H1 (cell line): ENCODE data around the gene CCDC80. TPM values are rescaled to one million over a fixed set of nuclear protein-coding genes. Genes with fewer than 3 reads are reported as not detected.

Experiments used
- CTCF ChIA-PET: fragments of 300-600 bp; sonication (Branson Sonifier 250); formaldehyde crosslinking; loops from one replicate; lab custom pipeline; 2021; ENCODE audit not compliant: partially characterized antibody; lab: Charles Lee
- POLR2A ChIA-PET: fragments of 300-600 bp; sonication (Branson Sonifier 250); formaldehyde crosslinking; loops from one replicate; lab custom pipeline; 2021; ENCODE audit warnings: inconsistent platforms; ENCODE audit not compliant: partially characterized antibody; lab: Charles Lee
- DNase-seq, 2 experiments: peaks; one replicate each; pipeline versions ENCODE4 v3.0.0 to v3.0.0-alpha.2; 2010 to 2022; ENCODE audit warnings: low spot score in 2 of 2, low read depth in 1 of 2, mixed read lengths in 1 of 2
- FAIRE-seq: peaks from 2 replicates; lab custom pipeline; 2011; peaks lifted over from hg19 to GRCh38; lab: Jason Lieb, UNC
- H2AFZ ChIP-seq: 2 replicates; pipeline ENCODE4 v1.8.1; 2012; ENCODE audit warnings: low read length, inconsistent platforms
- H2AK5ac ChIP-seq: 2 replicates; pipeline ENCODE4 v1.6.1; 2013; ENCODE audit warnings: low read depth, low read length
- H2BK120ac ChIP-seq: replicated peaks from 2 replicates; pipeline ENCODE3; 2013; ENCODE audit warnings: low read depth, low read length, inconsistent platforms
- H2BK12ac ChIP-seq: 2 replicates; pipeline ENCODE4 v1.6.1; 2013; ENCODE audit warnings: low read depth, low read length
- H2BK15ac ChIP-seq: 2 replicates; pipeline ENCODE4 v1.6.1; 2013; ENCODE audit warnings: low read length
- H2BK20ac ChIP-seq: 2 replicates; pipeline ENCODE4 v1.6.1; 2013; ENCODE audit warnings: low read length
- H2BK5ac ChIP-seq: 2 replicates; pipeline ENCODE4 v1.6.1; 2013; ENCODE audit warnings: low read depth, low read length
- H3K14ac ChIP-seq: 2 replicates; pipeline ENCODE4 v1.6.1; 2013; ENCODE audit warnings: inconsistent platforms; ENCODE audit not compliant: insufficient read length
- H3K18ac ChIP-seq: 2 replicates; pipeline ENCODE4 v1.6.1; 2013; ENCODE audit warnings: low read length; ENCODE audit errors: extremely low read depth
- H3K23ac ChIP-seq: 2 replicates; pipeline ENCODE4 v1.6.1; 2013; ENCODE audit warnings: inconsistent platforms; ENCODE audit not compliant: insufficient read length
- H3K23me2 ChIP-seq: 2 replicates; pipeline ENCODE4 v1.6.1; 2013; ENCODE audit warnings: low read depth, low read length
- H3K27ac ChIP-seq: 2 replicates; pipeline ENCODE4 v1.6.1; 2011; ENCODE audit warnings: low read depth, low read length, inconsistent platforms
- H3K27me3 ChIP-seq, 4 experiments: replicated peaks in 1 of 4; 1 replicate in 1 of 4; 2 replicates in 3 of 4; pipeline versions ENCODE4 v1.6.1 to v1.8.1; 2011 to 2013; ENCODE audit warnings: low read length in 3 of 4, mild to moderate bottlenecking in 3 of 4, inconsistent platforms in 2 of 4, mixed read lengths in 2 of 4, moderate library complexity in 1 of 4; ENCODE audit not compliant: control insufficient read depth in 3 of 4, insufficient read depth in 3 of 4; ENCODE audit errors: extremely low read depth in 1 of 4
- H3K36me3 ChIP-seq, 4 experiments: 2 replicates each; pipeline versions ENCODE4 v1.6.1 to v1.8.1; 2011 to 2013; ENCODE audit warnings: mild to moderate bottlenecking in 4 of 4, low read length in 3 of 4, moderate library complexity in 2 of 4, control low read depth in 1 of 4, inconsistent platforms in 1 of 4; ENCODE audit not compliant: insufficient read depth in 4 of 4, control insufficient read depth in 2 of 4
- H3K4ac ChIP-seq: replicated peaks from 2 replicates; pipeline ENCODE3; 2013; ENCODE audit warnings: low read length, low read depth, mixed read lengths, inconsistent platforms; ENCODE audit not compliant: insufficient read length
- H3K4me1 ChIP-seq, 4 experiments: replicated peaks in 1 of 4; 1 replicate in 1 of 4; 2 replicates in 3 of 4; pipeline versions ENCODE4 v1.6.1 to v1.8.1; 2011 to 2013; ENCODE audit warnings: low read length in 3 of 4, inconsistent platforms in 2 of 4, mixed read lengths in 1 of 4; ENCODE audit not compliant: insufficient read depth in 4 of 4, control insufficient read depth in 3 of 4
- H3K4me2 ChIP-seq, 2 experiments: 2 replicates each; pipeline versions ENCODE4 v1.6.1 to v1.8.1; 2011 to 2013; ENCODE audit warnings: low read depth in 2 of 2, low read length in 2 of 2, control low read depth in 1 of 2, inconsistent platforms in 1 of 2, mild to moderate bottlenecking in 1 of 2; ENCODE audit not compliant: insufficient read depth in 1 of 2
- H3K4me3 ChIP-seq, 4 experiments: fragments of 200-600, 300-600 bp in 1 of 4; sonication (generic), shearing (Covaris generic), sonication (Bioruptor Twin) in 1 of 4; 2 replicates each; pipeline versions ENCODE4 v1.5.1 to v1.8.1; 2011 to 2016; ENCODE audit warnings: low read length in 4 of 4, low read depth in 3 of 4, control low read depth in 2 of 4, inconsistent platforms in 2 of 4, mild to moderate bottlenecking in 2 of 4, mixed read lengths in 1 of 4, moderate library complexity in 1 of 4; ENCODE audit not compliant: insufficient read depth in 2 of 4; ENCODE audit errors: extremely low read depth in 1 of 4
- H3K56ac ChIP-seq: replicated peaks from 2 replicates; pipeline ENCODE3; 2013; ENCODE audit warnings: low read depth, mild to moderate bottlenecking, mixed read lengths, low read length, inconsistent platforms; ENCODE audit not compliant: insufficient read length
- H3K79me1 ChIP-seq: 2 replicates; pipeline ENCODE4 v1.6.1; 2013; ENCODE audit warnings: low read depth, low read length, control low read depth
- H3K79me2 ChIP-seq, 2 experiments: 2 replicates each; pipeline versions ENCODE4 v1.6.1 to v1.8.1; 2012 to 2013; ENCODE audit warnings: low read length in 2 of 2, mild to moderate bottlenecking in 2 of 2, inconsistent platforms in 1 of 2; ENCODE audit not compliant: insufficient read depth in 2 of 2, control insufficient read depth in 1 of 2
- H3K9ac ChIP-seq, 4 experiments: replicated peaks in 1 of 4; 1 replicate in 1 of 4; 2 replicates in 3 of 4; pipeline versions ENCODE4 v1.6.1 to v1.8.1; 2011 to 2013; ENCODE audit warnings: low read depth in 3 of 4, low read length in 3 of 4, control low read depth in 2 of 4, mild to moderate bottlenecking in 2 of 4, moderate library complexity in 2 of 4, inconsistent platforms in 1 of 4; ENCODE audit errors: extremely low read depth in 1 of 4
- H3K9me3 ChIP-seq, 2 experiments: 2 replicates each; pipeline versions ENCODE4 v1.6.1 to v1.8.1; 2012 to 2013; ENCODE audit warnings: mild to moderate bottlenecking in 2 of 2, moderate library complexity in 2 of 2, control low read depth in 1 of 2, inconsistent platforms in 1 of 2, low read depth in 1 of 2, low read length in 1 of 2, mixed read lengths in 1 of 2; ENCODE audit not compliant: insufficient read depth in 2 of 2
- H4K20me1 ChIP-seq, 2 experiments: replicated peaks in 1 of 2; 2 replicates each; pipeline versions ENCODE3 to v1.8.1; 2011 to 2013; ENCODE audit warnings: inconsistent platforms in 2 of 2, low read length in 2 of 2, mild to moderate bottlenecking in 1 of 2; ENCODE audit not compliant: insufficient read depth in 2 of 2, control insufficient read depth in 1 of 2
- H4K5ac ChIP-seq: 2 replicates; pipeline ENCODE4 v1.6.1; 2013; ENCODE audit warnings: low read length, low read depth, mixed read lengths, inconsistent platforms; ENCODE audit not compliant: insufficient read length
- H4K8ac ChIP-seq: 2 replicates; pipeline ENCODE4 v1.8.0; 2013; ENCODE audit warnings: mild to moderate bottlenecking, moderate library complexity, low read length, inconsistent platforms; ENCODE audit not compliant: insufficient read depth; ENCODE audit errors: extremely low read depth
- H4K91ac ChIP-seq: replicated peaks from 2 replicates; pipeline ENCODE3; 2013; ENCODE audit warnings: low read length, mixed read lengths, inconsistent platforms; ENCODE audit not compliant: insufficient read length
- ASH2L ChIP-seq: fragments of 200-600, 300-600 bp; sonication (generic); IDR thresholded peaks from one replicate; pipeline ENCODE4 v1.7.1; 2017; ENCODE audit warnings: low read length
- BCL11A ChIP-seq, 2 experiments: IDR thresholded peaks; one replicate each; pipeline ENCODE4 v1.6.1; 2011; ENCODE audit warnings: low read depth in 2 of 2, low read length in 2 of 2, mild to moderate bottlenecking in 2 of 2
- CEBPB ChIP-seq: IDR thresholded peaks from 2 replicates; pipeline ENCODE4 v1.6.1; 2012; ENCODE audit warnings: low read depth, low read length
- MAFK ChIP-seq: IDR thresholded peaks from 2 replicates; pipeline ENCODE4 v1.6.1; 2012; ENCODE audit warnings: low read depth, mild to moderate bottlenecking, improper control_type of control experiment, low read length
- NANOG ChIP-seq: IDR thresholded peaks from 2 replicates; pipeline ENCODE4 v1.6.1; 2011; ENCODE audit warnings: low read length, low read depth, mild to moderate bottlenecking, inconsistent platforms; ENCODE audit not compliant: insufficient read depth, poor library complexity, severe bottlenecking
- PHF8 ChIP-seq: fragments of 200-600 bp; sonication (generic); conservative IDR thresholded peaks from 2 replicates; pipeline ENCODE4 v1.7.1; 2012; ENCODE audit warnings: low read depth, mild to moderate bottlenecking, inconsistent platforms, low read length, moderate library complexity
- POLR2AphosphoS5 ChIP-seq: IDR thresholded peaks from 2 replicates; pipeline ENCODE4 v1.6.1; 2011; ENCODE audit warnings: low read depth, low read length
- RAD21 ChIP-seq, 2 experiments: IDR thresholded peaks in 1 of 2; conservative IDR thresholded peaks in 1 of 2; 2 replicates each; pipeline ENCODE4 v1.6.1; 2011; ENCODE audit warnings: low read depth in 2 of 2, low read length in 2 of 2, improper control_type of control experiment in 1 of 2, inconsistent platforms in 1 of 2, mild to moderate bottlenecking in 1 of 2, moderate library complexity in 1 of 2
- RBBP5 ChIP-seq: IDR thresholded peaks from 2 replicates; pipeline ENCODE4 v1.7.1; 2012; ENCODE audit warnings: low read depth, mild to moderate bottlenecking, inconsistent platforms, low read length, moderate library complexity, borderline replicate concordance
- SIN3A ChIP-seq, 2 experiments: IDR thresholded peaks in 1 of 2; conservative IDR thresholded peaks in 1 of 2; 2 replicates each; pipeline ENCODE4 v1.6.1; 2011 to 2012; ENCODE audit warnings: low read length in 2 of 2, improper control_type of control experiment in 1 of 2, low read depth in 1 of 2, mild to moderate bottlenecking in 1 of 2
- SP1 ChIP-seq: IDR thresholded peaks from 2 replicates; pipeline ENCODE4 v1.6.1; 2011; ENCODE audit warnings: low read depth, low read length
- TBP ChIP-seq: IDR thresholded peaks from 2 replicates; pipeline ENCODE4 v1.6.1; 2011; ENCODE audit warnings: low read depth, low read length, improper control_type of control experiment
- TEAD4 ChIP-seq: IDR thresholded peaks from 2 replicates; pipeline ENCODE4 v1.6.1; 2012; ENCODE audit warnings: low read depth, low read length, inconsistent platforms, mixed read lengths
- WGBS, 2 experiments: shearing (Covaris generic) in 1 of 2; methylation state at CpG; one replicate each; pipeline versions ENCODE4 v1.1.6 to v1.1.7; 2013 to 2015; ENCODE audit warnings: low lambda C conversion rate in 2 of 2, mixed read lengths in 2 of 2, inconsistent platforms in 1 of 2, low coverage in 1 of 2, missing lambda C conversion rate in 1 of 2; ENCODE audit not compliant: insufficient replicate concordance in 2 of 2, insufficient coverage in 1 of 2, insufficient read length in 1 of 2; ENCODE audit errors: extremely low coverage in 1 of 2, missing lambda C conversion rate in 1 of 2; 5-methylcytosine and 5-hydroxymethylcytosine counted together
- polyA plus RNA-seq, 7 experiments: library from polyadenylated mRNA; depleted of rRNA in 3 of 7; stranded (reverse) in 5 of 7; unstranded in 2 of 7; fragments of >200 nt in 5 of 7; fragments of 200-250 nt in 2 of 7; gene quantifications; 1 replicate in 5 of 7; 2 replicates in 1 of 7; 4 replicates in 1 of 7; pipeline versions ENCODE4 v1.2.1 to v1.2.3, GENCODE V29; 2011 to 2013; ENCODE audit warnings: missing spikeins in 2 of 7, mixed read lengths in 2 of 7
- total RNA-seq: library from RNA; stranded (reverse); fragmentation: NEBNext Ultra II Directional; extraction: Animal tissue kit (Norgen Biotek cat#: 25700); gene quantifications from 2 replicates; pipeline ENCODE4 v1.2.1, GENCODE V29; 2021

The CCDC80 gene
- total and polyA plus RNA-seq, 2 of the 8 experiments (the other 6 are each of a cell fraction or from before 2014, with no cell fraction given): 1.1 to 12.9 TPM

- no peak overlapping the region for H2BK120ac ChIP-seq
- H3K14ac ChIP-seq: no peak overlapping the region
- H3K27ac ChIP-seq: no peak overlapping the region
- H3K36me3 ChIP-seq: no peaks in the 10 kb centered on the region
- ChIA-PET POLR2A (interaction anchor here (0.7 to 1.7 kb wide), 2 partner anchors 218 to 344 kb away, joined by 3 to 8 read pairs; partner anchors contain the start of gene GTPBP8), CTCF (interaction anchor here (0.7 to 2.1 kb wide), 13 partner anchors 9 to 854 kb away, joined by 3 to 8 read pairs (median 4); partner anchors contain the start of gene SLC9C1)
- no peaks in the 10 kb centered on the region for H3K79me1 ChIP-seq
- H3K23ac ChIP-seq: no peak overlapping the region
- DNase-seq (no peak), FAIRE-seq (peak; percentile 48)
- peak overlapping the region in 1 of 4 experiments; percentile 5; a peak in 1 of 8 replicates for H3K4me3 ChIP-seq
- no peaks in the 10 kb centered on the region for H3K23me2 ChIP-seq
- H3K4me1 ChIP-seq: peaks cover 2 to 12% (median 6%) of the 10 kb centered on the region in 4 experiments; a peak in 5 of 7 replicates
- H3K18ac ChIP-seq: no peak overlapping the region
- no peak overlapping the region for H2AFZ ChIP-seq
- no peak overlapping the region for H2BK5ac ChIP-seq
- H3K27me3 ChIP-seq: no peaks in the 10 kb centered on the region
- H3K9ac ChIP-seq: no peak overlapping the region
- no peaks in the 10 kb centered on the region for H3K79me2 ChIP-seq
- no peak overlapping the region for H4K5ac ChIP-seq
- H2BK20ac ChIP-seq: no peak overlapping the region; the same call in 1 of the 2 replicates
- peak overlapping the region; percentile 21 to 46; a peak in 3 of 4 replicates for H3K4me2 ChIP-seq
- no peak overlapping the region for H2BK15ac ChIP-seq
- no peak overlapping the region for H3K56ac ChIP-seq
- 32% methylated on average over 5 of the region's 5 CpGs; no CpG with 5 or more reads in 1 of the 2 experiments for WGBS, 2 experiments
- H2AK5ac ChIP-seq: no peak overlapping the region
- no peak overlapping the region for H4K91ac ChIP-seq
- H3K9me3 ChIP-seq: no peaks in the 10 kb centered on the region
- H4K20me1 ChIP-seq: no peaks in the 10 kb centered on the region
- H4K8ac ChIP-seq: no peak overlapping the region
- no peak overlapping the region for H2BK12ac ChIP-seq
- H3K4ac ChIP-seq: no peak overlapping the region
- TF ChIP-seq SP1 (peak; percentile 82), CEBPB (peak; percentile 50), NANOG (peak; percentile 50), BCL11A (IDR thresholded peaks at IDR 0.05; ENCODE audit: low read depth in 2 of 2, low read length in 2 of 2) (peak in 1 of 2 experiments; percentile 40), PHF8 (no peak), MAFK (no peak), ASH2L (peak; percentile 79), RAD21 (IDR thresholded peaks at IDR 0.05 in 1 of 2, conservative IDR thresholded peaks at IDR 0.05 in 1 of 2; ENCODE audit: low read depth in 2 of 2, low read length in 2 of 2) (peak in 1 of 2 experiments; percentile 4; a peak in 1 of 4 replicates), SIN3A (conservative IDR thresholded peaks at IDR 0.05 in 1 of 2, IDR thresholded peaks at IDR 0.05 in 1 of 2; ENCODE audit: low read depth in 1 of 2, low read length in 2 of 2) (peak; percentile 35 to 84; a peak in 2 of 4 replicates), POLR2AphosphoS5 (no peak), TEAD4 (peak; percentile 99), TBP (0 out of 2 replicates have a peak, but pooled peaks have one; percentile 6), RBBP5 (no peak)
These were observed 6.2 kb upstream of the CCDC80 start for GRCh38 chr3:112647122-112647521.
